Psoas muscle (tissue), 8 donors: ENCODE measurements around the gene GALNT13. TPM values are rescaled to one million over a fixed set of nuclear protein-coding genes. Genes with fewer than 3 reads are reported as not detected.

Experiments used
- ATAC-seq, 4 donors: fragments of 200-7000 bp; cut with Tn5 transposase; one replicate each; pipeline ENCODE4 v1.9.1; 2020; ENCODE audit warnings: moderate library complexity in 3 of 4, mild to moderate bottlenecking in 2 of 4
- DNase-seq, 2 donors: peaks; one replicate each; pipeline ENCODE4 v3.0.0-alpha.2; 2020
- H3K27ac ChIP-seq: fragments of 200-600 bp; one replicate; pipeline ENCODE4 v1.8.0; 2022
- H3K27me3 ChIP-seq, 3 donors: fragments of 200-600 bp in 1 of 3; one replicate each; pipeline versions ENCODE4 v1.6.1 to v1.8.0; 2013 to 2022; ENCODE audit warnings: low read length in 2 of 3, mild to moderate bottlenecking in 2 of 3, moderate library complexity in 1 of 3; ENCODE audit not compliant: insufficient read depth in 3 of 3
- H3K36me3 ChIP-seq, 2 donors: fragments of 200-600 bp in 1 of 2; one replicate each; pipeline versions ENCODE4 v1.6.1 to v1.8.0; 2013 to 2022; ENCODE audit warnings: low read depth in 1 of 2, mild to moderate bottlenecking in 1 of 2, moderate library complexity in 1 of 2; ENCODE audit not compliant: insufficient read depth in 1 of 2
- H3K4me1 ChIP-seq: fragments of 200-600 bp; one replicate; pipeline ENCODE4 v1.8.0; 2022
- H3K4me3 ChIP-seq: fragments of 200-600 bp; one replicate; pipeline ENCODE4 v1.8.0; 2022; ENCODE audit warnings: mild to moderate bottlenecking
- H3K9me3 ChIP-seq: fragments of 200-600 bp; one replicate; pipeline ENCODE4 v1.8.0; 2022
- CTCF ChIP-seq: fragments of 200-600 bp; IDR thresholded peaks from one replicate; pipeline ENCODE4 v1.8.0; 2022; ENCODE audit warnings: antibody characterized with exemption
- WGBS, 3 donors: extraction: QIAGEN DNeasy Blood & Tissue Kit; methylation state at CpG; one replicate each; pipeline versions ENCODE4 v1.1.6 to v1.1.7; 2013; 5-methylcytosine and 5-hydroxymethylcytosine counted together
- intact Hi-C, 2 donors: fragments of 100-400 bp; cut with DNase I; formaldehyde crosslinking; loops; one replicate each; pipeline versions ENCODE4 v1.11.0 to v1.14.2; 2022
- polyA plus RNA-seq, 3 donors: library from polyadenylated mRNA; stranded (reverse); fragments of 200-250 nt; gene quantifications; one replicate each; pipeline ENCODE4 v1.2.3, GENCODE V29; 2013
- total RNA-seq, 4 donors: library from RNA; stranded (reverse); fragmentation: NEBNext Ultra II Directional in 2 of 4; extraction: Animal tissue kit (Norgen Biotek cat#: 25700) in 2 of 4; gene quantifications; one replicate each; pipeline versions ENCODE4 v1.2.1 to v1.2.4, GENCODE V29; 2021 to 2023
- donor health status: healthy with polysubstance abuse.
- donor health status: DM: no; HTN: no; CAD: no; lungs with moderate emphysema.
- donor health status: Bipolar disorder and iron deficiency.
- donor health status: healthy.
- donor health status: DM: yes; HTN: yes; CAD: no.
- donor health status: DM: no; HTN: no; CAD: no.
- donor health status: DM: no; HTN: no; CAD: no.
- donor health status: DM: yes; HTN: yes; CAD: no.

GALNT13 gene
- total and polyA plus RNA-seq, 7 donors = 0.06 TPM; not detected in 6

DNA sequence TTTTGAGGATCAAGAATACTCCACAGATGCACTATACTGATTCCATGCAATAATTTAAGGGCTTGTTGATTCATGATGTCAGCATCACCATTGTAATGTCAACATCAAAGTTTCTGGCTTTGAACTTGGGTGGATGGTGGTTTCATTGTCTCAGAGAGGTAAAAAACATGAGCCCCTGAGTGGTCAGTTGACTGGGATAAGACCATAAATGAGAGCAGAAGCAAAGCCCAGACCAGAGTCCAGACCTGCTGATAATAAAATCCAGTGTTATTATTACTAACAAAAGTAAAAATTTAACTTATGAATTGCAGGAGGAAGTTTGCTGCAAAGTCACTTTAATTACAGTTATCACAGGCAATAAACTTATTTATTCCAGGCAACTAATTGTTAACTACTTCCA, 358.2 kb downstream of the GALNT13 start:
- ATAC-seq = no peak
- Histone ChIP-seq H3K27ac (no peak overlapping the region), H3K4me3 (no peak overlapping the region), H3K9me3 (no peaks in the 10 kb centered on the region), H3K4me1 (no peaks in the 10 kb centered on the region), H3K27me3 (no peaks in the 10 kb centered on the region), H3K36me3 (no peaks in the 10 kb centered on the region)
- intact Hi-C loops = no loop called here
- no peak for DNase-seq
- no peak for TF ChIP-seq CTCF

GRCh38 chr2:154231021-154231420, 359.3 kb downstream of the GALNT13 start:
- 57 to 61% (median 60%) methylated on average over 1 of the region's 1 CpG for WGBS, 3 donors
- TF ChIP-seq CTCF = no peak
- Histone ChIP-seq H3K4me1 (no peaks in the 10 kb centered on the region), H3K9me3 (no peaks in the 10 kb centered on the region), H3K36me3 (no peaks in the 10 kb centered on the region), H3K27ac (no peak overlapping the region), H3K27me3 (no peaks in the 10 kb centered on the region), H3K4me3 (no peak overlapping the region)
- DNase-seq (no peak), ATAC-seq (no peak)
- intact Hi-C loops = no loop called here

GRCh38 chr2:154233231-154233630, 361.5 kb downstream of the GALNT13 start:
- H3K4me3 ChIP-seq = no peak overlapping the region
- no peak for TF ChIP-seq CTCF
- no peak for ATAC-seq
- no peaks in the 10 kb centered on the region for H3K36me3 ChIP-seq
- no peaks in the 10 kb centered on the region for H3K4me1 ChIP-seq
- intact Hi-C loops = no loop called here
- no peaks in the 10 kb centered on the region for H3K27me3 ChIP-seq
- no peaks in the 10 kb centered on the region for H3K9me3 ChIP-seq
- H3K27ac ChIP-seq = no peak overlapping the region
- 69 to 72% (median 70%) methylated on average over 2 of the region's 2 CpGs for WGBS, 3 donors
- DNase-seq = no peak

GRCh38 chr2:154238252-154238651, 366.5 kb downstream of the GALNT13 start:
- H3K4me3 ChIP-seq = no peak overlapping the region
- intact Hi-C loops = no loop called here
- no peaks in the 10 kb centered on the region for H3K36me3 ChIP-seq
- no peak for TF ChIP-seq CTCF
- no peak for DNase-seq
- no peaks in the 10 kb centered on the region for H3K4me1 ChIP-seq
- ATAC-seq = no peak
- no peaks in the 10 kb centered on the region for H3K9me3 ChIP-seq
- H3K27me3 ChIP-seq = no peaks in the 10 kb centered on the region
- no peak overlapping the region for H3K27ac ChIP-seq
- WGBS, 3 donors = 71 to 88% (median 84%) methylated on average over 1 of the region's 1 CpG

- H3K4me1 ChIP-seq = no peaks in the 10 kb centered on the region
- 86 to 88% (median 87%) methylated on average over 8 of the region's 8 CpGs for WGBS, 3 donors
- no peaks in the 10 kb centered on the region for H3K9me3 ChIP-seq
- no peak overlapping the region for H3K4me3 ChIP-seq
- H3K27ac ChIP-seq = no peak overlapping the region
- TF ChIP-seq CTCF = no peak
- no peaks in the 10 kb centered on the region for H3K36me3 ChIP-seq
- DNase-seq = no peak
- no peaks in the 10 kb centered on the region for H3K27me3 ChIP-seq
- ATAC-seq = no peak
- intact Hi-C loops = no loop called here
Observed at GRCh38 chr2:154240316-154240715, 368.6 kb downstream of the GALNT13 start.
